HepG2 (cell line): Measurements from ENCODE around the gene TM2D3. TPM values are rescaled to one million over a fixed set of nuclear protein-coding genes. Genes with fewer than 3 reads are reported as not detected.

Experiments
- CREM ChIP-seq, 2 experiments: sonication (generic) in 1 of 2; formaldehyde crosslinking in 1 of 2; IDR thresholded peaks; 2 replicates each; pipeline versions ENCODE4 v1.4.0 to v1.6.1; 2016 to 2020; ENCODE audit warnings: antibody characterized with exemption in 1 of 2, mild to moderate bottlenecking in 1 of 2, missing genetic modification reagents in 1 of 2
- ETV6 ChIP-seq: sonication (generic); formaldehyde crosslinking; conservative IDR thresholded peaks from 2 replicates; pipeline ENCODE4 v1.4.0; 2020; ENCODE audit warnings: missing genetic modification reagents
- HNF1A ChIP-seq, 2 experiments: sonication (generic) in 1 of 2; formaldehyde crosslinking in 1 of 2; IDR thresholded peaks; 2 replicates each; pipeline versions ENCODE4 v1.4.0 to v1.6.1; 2016 to 2020; ENCODE audit warnings: borderline replicate concordance in 1 of 2, low read depth in 1 of 2, mild to moderate bottlenecking in 1 of 2, missing genetic modification reagents in 1 of 2
- MXD3 ChIP-seq: IDR thresholded peaks from 2 replicates; pipeline ENCODE4 v1.6.1; 2016; ENCODE audit warnings: mild to moderate bottlenecking, missing biosample characterization, missing genetic modification reagents
- NCOA5 ChIP-seq: sonication (generic); formaldehyde crosslinking; IDR thresholded peaks from 2 replicates; pipeline ENCODE4 v1.4.0; 2020; ENCODE audit warnings: missing genetic modification reagents
- SMYD3 ChIP-seq: sonication (generic); formaldehyde crosslinking; IDR thresholded peaks from 2 replicates; pipeline ENCODE4 v1.8.1; 2023; ENCODE audit warnings: mild to moderate bottlenecking, missing genetic modification reagents
- STAG1 ChIP-seq: sonication (generic); formaldehyde crosslinking; IDR thresholded peaks from 2 replicates; pipeline ENCODE4 v1.4.0; 2020; ENCODE audit warnings: missing genetic modification reagents
- SYNCRIP ChIP-seq: fragments of 200-400 bp; formaldehyde crosslinking; IDR thresholded peaks from 2 replicates; pipeline ENCODE4 v1.6.1; 2018; ENCODE audit warnings: mild to moderate bottlenecking, low read depth, low read length; ENCODE audit not compliant: insufficient read depth
- ZBTB43 ChIP-seq: sonication (generic); formaldehyde crosslinking; conservative IDR thresholded peaks from 2 replicates; pipeline ENCODE4 v1.4.0; 2020; ENCODE audit warnings: missing genetic modification reagents
- ZNF234 ChIP-seq: sonication (generic); formaldehyde crosslinking; conservative IDR thresholded peaks from 2 replicates; pipeline ENCODE4 v1.5.1; 2020; ENCODE audit warnings: mild to moderate bottlenecking, missing genetic modification reagents
- ZNF33A ChIP-seq: sonication (generic); formaldehyde crosslinking; IDR thresholded peaks from 2 replicates; pipeline ENCODE4 v1.5.1; 2020; ENCODE audit warnings: missing genetic modification reagents, mild to moderate bottlenecking, moderate library complexity, borderline replicate concordance
- ZNF33B ChIP-seq: sonication (generic); formaldehyde crosslinking; IDR thresholded peaks from 2 replicates; pipeline ENCODE4 v1.5.1; 2020; ENCODE audit warnings: mild to moderate bottlenecking, missing genetic modification reagents
- ZNF451 ChIP-seq: sonication (generic); formaldehyde crosslinking; IDR thresholded peaks from 2 replicates; pipeline ENCODE4 v1.5.0; 2020; ENCODE audit warnings: mild to moderate bottlenecking, missing genetic modification reagents
- ZNF556 ChIP-seq: sonication (generic); formaldehyde crosslinking; IDR thresholded peaks from 2 replicates; pipeline ENCODE4 v1.4.0; 2020; ENCODE audit warnings: mild to moderate bottlenecking, missing genetic modification reagents, borderline replicate concordance
- ZNF619 ChIP-seq: sonication (generic); formaldehyde crosslinking; IDR thresholded peaks from 2 replicates; pipeline ENCODE4 v1.4.0; 2020; ENCODE audit warnings: mild to moderate bottlenecking, missing genetic modification reagents
- ZNF788 ChIP-seq: sonication (generic); formaldehyde crosslinking; IDR thresholded peaks from 2 replicates; pipeline ENCODE4 v1.5.0; 2020; ENCODE audit warnings: mild to moderate bottlenecking, missing genetic modification reagents, borderline replicate concordance
- polyA plus RNA-seq, 8 experiments: library from polyadenylated mRNA; depleted of rRNA in 3 of 8; stranded (reverse) in 7 of 8; unstranded in 1 of 8; fragments of >200 nt; fragmentation: Illumina TruSeq in 4 of 8; extraction: Trizol in 4 of 8; gene quantifications; 2 replicates each; pipeline versions ENCODE4 v1.2.1 to v1.2.3, GENCODE V29; 2011 to 2016; ENCODE audit warnings: low read depth in 4 of 8, missing spikeins in 1 of 8, mixed read lengths in 1 of 8; ENCODE audit not compliant: insufficient read depth in 1 of 8
- total RNA-seq, 5 experiments: library from RNA; depleted of rRNA; stranded (reverse); fragments of >200 nt; fragmentation: Illumina TruSeq; extraction: Trizol; gene quantifications; 2 replicates each; pipeline ENCODE4 v1.2.3, GENCODE V29; 2016; ENCODE audit warnings: low read depth in 1 of 5
- TF ChIP-seq, protein P1 (sequence below): sonication (generic); formaldehyde crosslinking; IDR thresholded peaks from 2 replicates; pipeline ENCODE4 v1.8.0; 2022; ENCODE audit warnings: mild to moderate bottlenecking, missing genetic modification reagents; ENCODE audit not compliant: insufficient replicate concordance
- TF ChIP-seq, protein P2 (sequence below): sonication (generic); formaldehyde crosslinking; IDR thresholded peaks from 2 replicates; pipeline ENCODE4 v1.5.0; 2020; ENCODE audit warnings: mild to moderate bottlenecking, low read depth, missing genetic modification reagents, borderline replicate concordance

The TM2D3 gene
- total and polyA plus RNA-seq, 2 of the 13 experiments (the other 11 are each of a cell fraction or from before 2014, with no cell fraction given), result 31.1 to 72.7 TPM

DNA sequence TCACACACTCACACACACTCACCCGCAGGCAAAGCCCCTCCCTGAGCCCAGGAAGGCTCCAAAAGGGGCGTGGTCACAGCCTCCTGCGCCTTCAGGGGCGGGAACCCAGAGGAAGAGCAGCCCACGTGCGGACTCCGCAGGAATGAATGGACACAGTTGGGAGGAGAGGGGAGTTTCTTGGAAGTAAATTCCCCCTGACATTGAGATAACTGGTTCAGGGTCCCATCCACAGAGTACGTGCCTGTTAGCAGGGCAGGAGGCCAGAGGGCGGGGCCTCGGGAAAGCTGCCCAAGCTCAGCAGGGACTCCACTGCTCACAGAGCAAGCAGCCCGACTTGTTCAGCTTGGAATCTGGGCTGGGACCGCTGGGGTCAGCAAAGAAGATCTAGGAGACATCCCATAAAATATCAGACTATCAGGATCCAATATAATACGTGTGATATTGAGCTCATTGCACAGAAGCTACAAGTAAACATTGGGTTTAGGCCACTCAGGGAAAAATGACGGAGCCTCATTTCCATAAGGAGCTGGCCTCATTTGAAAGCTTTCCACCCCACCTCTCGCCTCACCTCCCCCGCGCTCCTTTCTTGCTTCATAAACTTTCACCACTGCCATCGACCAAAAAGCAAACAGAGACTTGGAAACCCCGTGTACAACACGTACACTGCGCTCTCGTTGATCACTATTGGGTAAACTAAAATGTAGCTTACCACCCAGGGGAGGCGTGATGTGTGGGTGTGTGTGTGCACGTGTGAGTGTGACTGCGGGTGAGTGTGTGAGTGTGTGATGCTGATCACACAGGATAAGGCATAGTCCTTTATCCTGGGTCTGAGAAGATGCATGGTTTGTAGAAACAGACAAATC lies 36.0 kb downstream of the TM2D3 start (continued):
- TF ChIP-seq ZNF451 (CRISPR knock-in tag) (no peak), ETV6 (no peak), STAG1 (no peak), ZNF619 (CRISPR knock-in tag) (no peak), MXD3 (CRISPR knock-in tag) (peak; percentile 47; the same call in 1 of the 2 replicates), SMYD3 (peak; percentile 92; the same call in 1 of the 2 replicates), HNF1A (IDR thresholded peaks at IDR 0.05; ENCODE audit: low read depth) (no peak; the same call in 1 of the 2 replicates), HNF1A (CRISPR knock-in tag; IDR thresholded peaks at IDR 0.05; ENCODE audit: borderline replicate concordance) (no peak), ZNF234 (CRISPR knock-in tag) (0 out of 2 replicates have a peak, but pooled peaks have one; percentile 30), ZBTB43 (CRISPR knock-in tag) (peak; percentile 99), SYNCRIP (no peak), CREM (IDR thresholded peaks at IDR 0.05) (peak; percentile 54; the same call in 1 of the 2 replicates), CREM (CRISPR knock-in tag; IDR thresholded peaks at IDR 0.05) (no peak), ZNF788 (CRISPR knock-in tag) (peak; percentile 25; the same call in 1 of the 2 replicates), ZNF33A (no peak), ZNF556 (peak; percentile 22; the same call in 1 of the 2 replicates), ZNF33B (no peak), NCOA5 (CRISPR knock-in tag) (no peak)
- TF ChIP-seq, protein P1, sequence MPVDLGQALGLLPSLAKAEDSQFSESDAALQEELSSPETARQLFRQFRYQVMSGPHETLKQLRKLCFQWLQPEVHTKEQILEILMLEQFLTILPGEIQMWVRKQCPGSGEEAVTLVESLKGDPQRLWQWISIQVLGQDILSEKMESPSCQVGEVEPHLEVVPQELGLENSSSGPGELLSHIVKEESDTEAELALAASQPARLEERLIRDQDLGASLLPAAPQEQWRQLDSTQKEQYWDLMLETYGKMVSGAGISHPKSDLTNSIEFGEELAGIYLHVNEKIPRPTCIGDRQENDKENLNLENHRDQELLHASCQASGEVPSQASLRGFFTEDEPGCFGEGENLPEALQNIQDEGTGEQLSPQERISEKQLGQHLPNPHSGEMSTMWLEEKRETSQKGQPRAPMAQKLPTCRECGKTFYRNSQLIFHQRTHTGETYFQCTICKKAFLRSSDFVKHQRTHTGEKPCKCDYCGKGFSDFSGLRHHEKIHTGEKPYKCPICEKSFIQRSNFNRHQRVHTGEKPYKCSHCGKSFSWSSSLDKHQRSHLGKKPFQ (CRISPR knock-in tag), result peak; percentile 70
- TF ChIP-seq, protein P2, sequence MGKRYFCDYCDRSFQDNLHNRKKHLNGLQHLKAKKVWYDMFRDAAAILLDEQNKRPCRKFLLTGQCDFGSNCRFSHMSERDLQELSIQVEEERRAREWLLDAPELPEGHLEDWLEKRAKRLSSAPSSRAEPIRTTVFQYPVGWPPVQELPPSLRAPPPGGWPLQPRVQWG (CRISPR knock-in tag), result no peak
